Middle frontal gyrus (tissue), 1 donor: ENCODE measurements around the gene PIGK.
"Not testable (repeated sequence)": the region's sequence is repeated elsewhere in the genome, so short reads cannot be mapped to it uniquely, and the experiment has no call there.

Source experiments
- DNase-seq: peaks from one replicate; pipeline ENCODE4 v3.0.0-alpha.2; 2015; ENCODE audit warnings: low spot score; ENCODE audit errors: extremely low spot score

Gene PIGK

DNA sequence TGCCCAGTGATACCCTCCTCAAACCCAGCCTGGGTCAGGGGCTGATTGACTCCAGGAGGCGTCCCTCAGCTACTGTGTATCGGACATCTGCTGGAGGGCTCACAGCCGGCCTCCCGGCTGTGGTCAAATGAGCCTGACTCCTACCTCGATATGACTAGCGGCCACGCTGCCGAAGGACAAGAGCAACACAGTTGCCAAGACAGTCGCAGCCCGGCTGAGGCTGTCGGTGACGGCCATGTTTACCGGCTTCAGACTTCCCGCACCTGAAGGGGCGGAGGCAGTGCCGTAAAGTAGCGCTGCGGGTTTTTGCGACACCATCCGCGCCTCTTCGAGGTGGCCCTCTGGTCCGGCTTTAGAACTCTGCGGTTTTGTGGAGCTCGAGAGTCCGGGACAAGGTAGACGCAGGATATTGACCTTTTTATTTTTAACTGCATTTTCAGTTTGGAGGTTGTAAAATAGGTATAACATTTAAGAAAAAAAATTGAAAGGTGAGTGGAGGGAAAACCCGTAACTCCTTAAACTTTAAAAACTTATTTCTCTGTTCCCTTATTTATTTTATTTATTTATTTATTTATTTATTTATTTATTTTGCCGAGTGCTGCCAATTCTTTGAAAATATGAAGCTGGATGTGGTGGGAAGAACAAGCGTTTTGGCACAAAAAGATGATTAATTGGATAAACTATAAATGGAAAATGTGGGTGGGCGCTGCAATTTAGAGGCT is at the start of gene PIGK:
PIGK (minus strand) TSS at position 265 of the 722 bp plus-strand sequence; CDS start at position 237, 28 bp downstream.
- DNase-seq, result peak; percentile 79

DNA sequence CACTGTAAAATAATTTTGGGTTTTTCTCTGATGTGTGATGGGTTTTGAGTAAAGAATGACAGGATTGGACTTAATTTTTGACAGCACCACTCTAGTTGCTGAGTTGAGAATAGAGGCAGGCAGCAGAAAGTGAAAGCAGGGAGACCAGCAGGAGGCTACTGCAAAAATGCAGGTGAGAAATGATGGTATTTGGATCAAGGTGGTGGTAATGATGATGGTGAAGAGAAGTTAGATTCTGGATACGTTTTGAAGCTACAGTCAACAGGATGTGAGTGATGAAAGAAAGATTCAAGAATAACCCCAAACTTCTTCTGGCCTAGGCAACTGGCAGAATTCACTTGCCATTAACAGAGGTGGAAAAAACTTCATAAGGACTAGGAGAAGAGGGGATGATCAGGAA is 47.8 kb upstream of the PIGK start:
- no peak for DNase-seq

DNA sequence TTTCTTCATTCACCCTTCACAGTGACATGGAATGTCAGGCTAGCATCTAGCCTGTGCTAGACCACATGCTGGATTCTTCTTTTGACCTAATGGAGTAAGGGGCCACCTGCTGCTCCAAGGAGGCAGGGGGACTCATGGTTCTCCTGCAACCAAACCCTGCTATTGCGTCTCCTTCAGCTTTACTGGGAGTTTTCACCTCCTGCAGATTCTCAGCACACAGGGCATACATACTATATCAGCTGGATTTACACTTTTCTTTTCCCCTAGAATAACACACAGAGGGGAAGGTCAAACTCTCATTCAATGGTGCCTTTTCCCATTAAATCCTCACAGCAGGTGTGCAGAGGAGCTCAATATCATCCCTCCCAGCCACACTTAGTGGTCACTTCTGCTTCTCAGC is 46.0 kb upstream of the PIGK start:
- no peak for DNase-seq

DNA sequence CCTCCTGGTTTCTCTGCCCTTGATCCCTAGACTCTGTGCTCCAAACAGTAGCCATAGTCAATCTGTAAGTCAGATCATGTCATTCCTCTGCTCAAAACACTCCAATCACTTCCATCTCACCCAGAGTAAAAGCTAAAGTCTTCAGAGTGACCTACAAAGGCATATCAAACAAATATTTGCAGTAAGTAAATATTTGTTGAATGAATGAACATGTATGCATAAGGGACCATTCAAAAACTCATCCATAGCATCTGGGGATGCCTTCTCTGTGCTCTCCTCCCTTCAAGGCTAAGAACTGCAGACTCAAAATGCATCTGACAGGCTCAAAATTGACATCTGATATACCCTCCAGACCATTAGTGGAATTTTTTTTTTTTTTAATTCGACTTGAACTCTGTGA is 44.5 kb upstream of the PIGK start:
- no peak for DNase-seq

DNA sequence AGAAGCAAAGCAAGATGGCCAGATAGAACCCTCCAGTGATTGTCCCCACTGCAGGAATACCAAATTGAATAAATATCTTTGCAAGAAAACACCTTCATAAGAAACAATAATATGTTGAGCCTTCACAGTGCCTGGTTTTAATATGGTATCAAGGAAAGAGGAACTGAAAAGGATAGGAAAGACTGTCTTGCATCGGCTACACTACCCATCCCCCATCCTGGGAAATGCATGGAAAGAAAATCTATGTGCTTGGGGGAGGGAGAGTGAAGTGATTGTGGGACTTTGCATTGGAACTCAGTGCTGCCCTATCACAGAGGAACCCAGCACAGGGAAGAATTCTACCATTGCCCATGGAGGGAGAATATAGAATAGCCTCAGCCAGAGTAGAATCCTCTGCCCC is 34.0 kb upstream of the PIGK start:
- DNase-seq, result no peak

DNA sequence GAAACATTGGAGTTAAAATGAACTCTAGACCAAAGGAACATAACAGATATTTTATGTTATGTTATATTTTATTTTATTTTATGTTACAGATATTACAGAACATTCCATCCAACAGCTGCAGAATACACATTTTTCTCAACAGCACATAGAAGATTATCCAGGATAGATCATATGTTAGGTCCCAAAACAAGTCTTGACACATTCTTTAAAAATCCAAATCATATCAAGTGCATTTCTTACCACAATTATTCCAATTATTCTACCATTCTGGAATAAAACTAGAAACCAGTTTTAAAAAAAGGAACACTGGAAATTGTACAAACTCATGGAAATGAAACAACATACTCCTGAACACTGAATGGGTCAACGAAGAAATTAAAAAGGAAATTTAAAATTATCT is 30.9 kb upstream of the PIGK start:
- DNase-seq, result no peak

DNA sequence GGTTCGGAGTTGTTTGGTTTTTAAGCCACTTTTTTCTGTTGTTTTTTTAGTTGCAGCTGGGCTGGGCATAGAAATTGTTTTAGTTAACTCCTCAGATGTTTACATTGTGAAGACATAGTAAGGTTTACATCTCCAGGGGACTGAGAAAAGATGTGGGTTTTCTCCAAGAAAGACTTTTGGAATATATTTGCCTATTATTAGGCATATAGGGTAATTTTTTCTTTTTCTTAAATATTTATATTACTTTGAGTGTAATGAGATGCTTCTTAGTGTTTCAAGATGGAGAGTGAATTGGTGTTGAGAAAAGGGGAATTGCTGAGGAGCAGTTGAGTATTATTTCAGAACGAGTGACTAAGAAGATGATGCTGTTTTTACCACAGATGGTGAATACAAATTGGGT is 26.6 kb upstream of the PIGK start:
- DNase-seq, result no peak

DNA sequence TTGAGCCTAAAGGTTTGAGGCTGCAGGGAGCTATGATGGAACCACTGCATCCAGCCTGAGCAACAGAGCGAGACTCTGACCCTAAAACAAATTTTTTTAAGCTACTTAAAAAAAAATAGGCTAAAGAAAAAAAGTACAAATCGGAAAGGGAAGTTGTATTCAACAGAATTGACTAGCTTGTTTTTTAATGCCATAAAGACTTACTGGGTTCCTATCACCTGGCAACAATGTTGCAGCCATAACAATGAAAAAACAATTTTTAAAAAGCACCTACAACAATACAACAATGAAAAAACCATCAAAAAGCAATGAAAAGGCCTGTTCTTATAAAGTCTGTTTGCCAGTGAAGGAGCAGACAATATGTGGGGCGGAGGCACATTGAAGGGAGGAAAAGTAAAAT is 20.1 kb upstream of the PIGK start:
- DNase-seq, result no peak

DNA sequence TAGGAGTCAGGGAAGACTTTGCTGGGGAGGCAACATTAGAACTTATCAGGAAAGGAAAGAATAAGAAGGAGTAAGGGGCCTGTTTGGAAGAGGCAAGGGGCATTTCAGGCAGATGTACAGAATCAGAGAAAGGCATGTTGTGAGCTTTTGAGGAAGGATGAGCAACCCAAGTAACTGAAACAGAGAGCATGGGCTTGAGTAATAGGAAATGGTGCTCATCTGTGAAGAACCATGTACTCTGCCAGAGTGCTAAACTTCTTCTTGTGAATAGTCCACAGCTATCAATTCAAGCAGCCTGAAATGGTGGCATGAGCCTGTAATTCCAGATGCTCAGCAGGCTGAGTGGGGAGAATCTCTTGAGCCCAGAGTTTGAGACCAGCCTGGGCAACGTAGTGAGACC is 19.2 kb upstream of the PIGK start:
- DNase-seq, result no peak

DNA sequence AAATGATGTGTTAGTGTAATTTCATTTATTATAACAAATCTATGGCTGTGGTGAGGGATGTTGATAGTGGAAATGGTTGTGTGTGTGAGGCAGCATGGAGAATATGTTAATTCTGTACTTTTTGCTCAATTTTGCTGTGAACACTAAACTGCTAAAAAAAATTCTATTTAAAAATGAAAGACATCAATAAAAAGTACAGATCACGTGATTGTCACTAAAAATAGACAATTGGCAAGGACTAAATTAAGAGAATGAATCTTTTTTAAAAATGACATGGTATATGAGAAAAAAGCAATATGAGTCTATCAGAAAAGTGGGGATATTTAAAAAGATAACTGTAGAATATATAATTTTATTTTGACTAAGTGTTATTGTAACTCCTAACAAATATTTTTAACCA is 15.7 kb upstream of the PIGK start:
- DNase-seq, result no peak

DNA sequence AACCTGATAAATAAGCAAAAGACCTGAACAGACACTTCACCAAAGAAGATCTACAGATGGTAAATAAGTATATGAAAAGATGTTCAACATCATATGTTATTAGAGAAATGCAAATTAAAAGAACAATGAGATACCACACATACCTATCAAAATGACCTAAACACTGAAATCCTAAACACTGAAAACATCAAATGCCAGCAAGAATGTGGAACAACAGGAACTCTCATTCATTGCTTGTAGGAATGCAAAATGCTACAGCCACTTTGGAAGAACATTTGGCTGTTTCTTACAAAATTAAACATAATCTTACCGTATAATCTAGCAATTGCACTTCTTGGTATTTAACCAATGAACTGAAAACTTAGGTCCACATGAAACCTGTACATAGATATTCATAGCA is 14.9 kb upstream of the PIGK start:
- no peak for DNase-seq

DNA sequence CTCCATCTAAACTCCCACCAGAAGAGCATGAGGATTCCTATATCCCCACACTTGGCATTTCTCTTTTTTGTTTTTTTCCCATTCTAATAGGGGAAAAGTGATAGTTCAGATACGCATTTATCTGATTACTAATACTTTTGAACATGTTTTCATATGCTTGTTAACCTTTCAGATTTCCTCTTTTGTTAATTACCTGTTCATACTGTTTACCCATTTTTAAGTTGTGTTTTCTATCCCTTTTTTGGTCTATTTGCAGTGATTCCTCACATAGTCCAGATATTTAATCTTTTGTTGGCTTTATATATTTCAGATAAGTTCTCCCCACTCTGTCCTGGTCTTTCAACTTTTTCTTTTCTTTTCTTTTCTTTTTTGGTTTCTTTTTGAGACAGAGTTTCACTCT is 13.6 kb upstream of the PIGK start:
- no peak for DNase-seq

DNA sequence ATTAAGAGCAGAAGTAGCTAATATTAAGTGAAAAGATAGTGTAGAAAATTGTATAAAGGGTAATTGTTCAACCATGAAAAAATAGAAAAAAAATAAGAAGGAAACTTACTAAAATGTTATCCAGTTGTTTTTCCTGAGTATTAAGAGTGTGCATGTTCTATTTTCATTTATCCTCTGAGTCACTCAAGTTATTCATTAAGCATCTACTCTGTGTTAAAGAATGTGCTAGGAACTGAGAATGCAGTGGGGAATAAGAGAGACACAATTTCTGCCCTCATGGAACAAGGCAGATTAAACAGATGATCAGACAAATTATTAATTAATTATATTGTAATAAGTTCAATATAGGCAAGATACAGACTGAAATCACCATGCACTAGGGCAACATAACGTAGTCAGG is 10.8 kb upstream of the PIGK start:
- DNase-seq, result no peak

DNA sequence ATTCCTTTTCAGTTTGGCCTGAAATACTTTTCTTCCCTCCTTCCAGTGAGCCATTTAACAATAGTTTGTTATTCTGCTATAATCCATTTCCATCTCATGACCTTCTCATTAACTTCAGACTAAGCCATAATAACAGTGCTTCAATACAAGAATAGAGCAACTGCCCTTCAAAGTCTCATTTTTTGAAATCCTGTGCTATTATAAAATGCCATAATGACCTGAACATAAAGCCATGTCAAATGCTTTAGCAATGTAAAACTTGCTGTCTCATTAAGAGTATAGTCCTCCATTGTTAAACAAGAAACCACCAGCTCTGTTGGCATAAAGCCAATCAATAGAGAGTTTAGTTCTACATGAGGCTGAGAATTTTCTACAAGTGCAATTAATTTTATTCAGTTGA is 9.6 kb upstream of the PIGK start:
- DNase-seq, result no peak

DNA sequence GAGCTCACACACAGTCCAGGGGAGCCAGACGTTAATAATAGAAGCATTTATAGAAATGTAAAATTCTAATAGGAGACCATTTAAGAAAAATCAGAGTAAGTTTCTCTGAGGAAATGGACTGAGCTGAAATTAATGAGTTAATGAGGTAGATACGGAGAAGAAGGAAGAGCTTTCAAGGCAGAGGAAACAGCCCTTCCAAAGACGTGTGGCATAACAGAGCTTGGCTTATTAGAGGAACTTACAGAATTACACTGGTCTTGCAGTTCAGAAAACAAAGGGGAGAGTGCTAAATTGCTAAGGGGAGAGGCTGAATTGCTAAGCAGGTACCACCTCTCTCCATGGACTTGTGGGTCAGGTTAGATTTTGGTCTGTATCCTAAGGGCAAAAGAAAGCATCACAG is 8.2 kb upstream of the PIGK start:
- DNase-seq, result no peak

DNA sequence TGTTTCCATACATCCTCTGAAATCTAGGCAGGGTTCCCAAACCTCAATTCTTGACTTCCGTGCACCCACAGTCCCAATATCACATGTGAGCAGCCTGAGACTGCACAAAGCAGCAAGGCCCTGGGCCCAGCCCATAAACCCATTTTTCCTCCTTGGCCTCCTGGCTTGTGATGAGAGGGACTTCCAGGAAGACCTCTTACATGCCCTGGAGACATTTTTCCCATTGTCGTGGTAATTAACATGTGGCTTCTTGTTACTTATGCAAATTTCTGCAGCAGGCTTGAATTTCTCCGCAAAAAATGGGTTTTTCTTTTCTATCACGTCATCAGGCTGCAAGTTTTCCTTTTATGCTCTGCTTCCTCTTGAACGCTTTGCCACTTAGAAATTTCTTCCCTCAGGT is 3.3 kb upstream of the PIGK start:
- DNase-seq, result no peak

DNA sequence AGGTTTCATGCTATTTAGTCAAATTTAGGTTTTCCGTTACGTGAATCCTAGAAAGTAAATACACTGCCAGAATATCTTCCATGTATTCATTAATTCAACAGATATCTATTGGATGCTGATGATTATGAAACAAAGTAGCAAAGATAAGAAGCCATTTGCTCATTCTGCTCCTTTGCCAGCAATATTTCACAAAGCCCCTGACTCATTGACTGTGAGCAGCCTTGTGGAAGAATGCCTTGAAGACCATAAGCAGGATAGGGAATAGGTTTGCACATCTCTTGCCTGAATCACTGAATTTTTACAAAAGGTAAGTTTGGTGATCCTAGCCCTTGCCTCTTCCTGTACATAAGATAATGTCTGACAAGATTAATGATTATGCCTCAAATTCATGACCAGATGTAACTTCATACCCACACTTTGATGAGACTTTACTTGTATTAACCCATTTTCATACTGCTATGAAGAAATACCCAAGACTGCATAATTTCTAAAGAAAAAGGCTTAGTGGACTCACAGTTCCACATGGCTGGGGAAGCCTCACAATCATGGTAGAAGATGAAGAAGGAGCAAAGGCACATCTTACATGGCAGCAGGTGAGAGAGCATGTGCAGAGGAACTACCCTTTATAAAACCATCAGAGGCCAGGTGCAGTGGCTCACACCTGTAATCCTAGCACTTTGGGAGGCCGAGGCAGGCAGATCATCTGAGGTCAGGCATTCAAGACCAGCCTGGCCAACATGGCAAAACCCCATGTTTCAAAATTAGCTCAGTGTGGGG is 1.6 kb upstream of the PIGK start:
- DNase-seq, result no peak

DNA sequence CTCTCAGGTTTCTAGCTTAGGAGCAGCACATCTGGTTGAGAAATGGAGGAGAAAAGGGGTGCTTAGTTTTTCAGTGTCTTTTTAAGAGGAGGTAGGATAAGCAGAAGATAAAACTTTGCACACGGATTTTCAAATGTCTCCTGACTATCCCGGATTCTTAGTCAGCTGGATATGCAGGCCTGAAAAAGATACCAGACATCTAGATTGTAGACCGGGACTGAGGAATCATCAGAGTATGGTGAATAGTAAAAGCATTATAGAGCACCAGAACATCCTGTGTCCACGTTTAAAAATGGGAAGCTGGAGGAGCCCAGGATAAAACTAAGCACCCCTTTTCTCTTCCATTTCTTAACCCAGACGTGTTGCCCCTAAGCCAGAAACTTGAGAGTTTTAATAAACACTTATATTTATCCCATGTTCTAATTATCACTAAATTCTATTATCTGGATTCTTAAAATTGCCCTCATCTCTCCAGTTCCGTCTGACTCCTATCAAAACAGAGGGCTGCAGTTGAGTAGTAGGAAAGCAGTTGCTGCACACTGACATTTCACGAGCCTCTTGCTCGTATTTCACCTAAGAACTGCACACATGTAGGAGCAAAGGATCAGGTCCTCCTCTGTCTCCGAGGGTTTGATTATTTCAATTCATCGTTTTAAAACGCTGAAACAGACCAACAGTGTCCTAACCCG is 609 bp downstream of the PIGK start:
- DNase-seq, result no peak

DNA sequence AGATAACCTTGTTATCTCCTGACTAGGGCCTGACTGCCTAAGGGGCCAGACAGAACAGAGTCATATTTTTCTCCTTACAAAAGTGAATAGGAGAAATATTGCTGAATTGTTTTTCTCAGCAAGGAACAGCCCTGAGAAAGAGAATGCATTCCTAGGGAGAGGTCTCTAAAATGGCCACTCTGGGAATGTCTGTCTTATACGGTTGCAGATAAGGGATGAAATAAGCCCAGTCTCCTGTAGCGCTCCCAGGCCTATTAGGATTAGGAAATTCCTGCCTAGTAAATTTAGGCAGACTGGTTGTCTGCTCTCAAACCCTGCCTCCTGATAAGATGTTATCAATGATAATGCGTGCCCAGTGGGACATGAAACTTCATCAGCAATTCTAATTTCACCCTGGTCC is 15.2 kb downstream of the PIGK start:
- DNase-seq, result not testable (repeated sequence)

DNA sequence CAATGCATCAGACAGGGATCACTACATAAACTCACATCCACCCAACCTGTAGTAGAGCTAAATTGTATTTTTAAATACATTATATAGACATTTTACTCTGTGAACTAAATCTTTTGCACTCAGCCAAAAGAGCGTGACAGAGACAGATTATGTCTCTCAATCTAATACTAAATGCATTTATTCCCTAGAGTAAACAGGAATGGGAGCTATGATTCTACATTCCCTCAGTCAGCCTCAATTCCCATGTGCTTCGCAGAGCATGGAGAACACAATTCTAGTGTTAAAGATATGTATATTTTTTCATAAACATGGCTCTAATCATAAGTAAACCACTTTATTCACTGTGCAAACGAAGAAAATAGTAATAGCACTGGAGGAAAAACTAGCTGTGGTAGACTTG is 16.5 kb downstream of the PIGK start:
- no peak for DNase-seq

DNA sequence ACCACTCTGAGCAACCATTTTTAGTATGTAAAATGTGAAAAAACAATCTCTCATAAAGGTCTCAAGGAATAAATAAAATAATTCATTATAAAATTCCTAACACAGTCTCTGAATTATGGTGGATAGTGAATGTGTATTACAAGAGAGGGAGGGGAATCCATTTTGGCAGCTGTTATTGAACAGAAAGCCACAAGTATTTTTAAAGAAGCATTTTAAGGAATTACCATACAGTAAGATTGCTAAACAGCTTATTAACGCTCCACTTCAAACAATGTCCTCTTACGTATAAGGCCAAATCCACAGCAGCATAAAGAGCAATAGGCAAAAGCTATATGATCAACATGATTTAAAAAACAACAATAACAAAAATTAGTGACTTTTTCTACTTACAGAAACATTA is 18.4 kb downstream of the PIGK start:
- no peak for DNase-seq

DNA sequence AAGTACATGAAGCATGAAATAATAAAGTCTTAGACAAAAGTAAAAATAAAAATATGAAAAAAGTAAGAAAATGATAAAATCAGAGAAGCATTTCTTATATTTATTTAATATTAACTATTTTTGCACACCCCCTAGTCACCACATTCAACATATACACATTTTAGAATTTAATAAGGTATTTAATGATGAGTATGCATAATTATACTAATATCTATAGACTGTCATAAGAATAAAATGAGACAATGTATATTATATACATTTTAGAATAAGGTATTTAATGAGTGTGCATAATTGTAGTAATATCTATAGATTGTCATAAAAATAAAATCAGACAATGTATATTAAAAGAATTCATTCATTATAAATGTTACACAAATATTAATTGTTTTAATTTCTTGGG is 18.9 kb downstream of the PIGK start:
- DNase-seq, result no peak

DNA sequence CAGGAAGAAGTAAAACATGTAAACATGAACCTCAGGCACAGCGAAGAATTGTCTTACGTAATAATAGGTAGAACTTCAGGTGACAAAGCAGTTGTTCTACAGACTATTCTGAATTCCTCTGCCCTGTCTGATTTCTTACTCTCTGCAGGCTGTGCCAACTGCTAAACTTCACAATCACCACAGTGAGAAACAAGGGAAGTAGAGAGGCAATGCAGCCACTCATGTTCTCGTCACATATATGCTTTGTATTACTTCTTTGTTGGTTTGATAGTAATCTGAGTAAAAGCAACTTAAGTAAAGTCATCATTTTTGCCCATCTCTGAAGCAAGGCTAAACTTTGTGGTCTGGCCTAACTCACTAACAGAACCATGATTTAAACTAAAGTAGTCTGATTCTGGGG is 21.9 kb downstream of the PIGK start:
- no peak for DNase-seq
